ENCODE results near the gene PRKCZ.
A peak's percentile ranks its signal among the peaks of the same experiment; 100 is the strongest.

PRKCZ gene

GRCh38 chr1:2049718-2050431 lies at the start of gene PRKCZ:
Gene PRKCZ (plus strand): TSS chr1:2050411. CDS start chr1:2050631, 220 bp downstream.
- peak; percentile 31 for DNase-seq

DNA sequence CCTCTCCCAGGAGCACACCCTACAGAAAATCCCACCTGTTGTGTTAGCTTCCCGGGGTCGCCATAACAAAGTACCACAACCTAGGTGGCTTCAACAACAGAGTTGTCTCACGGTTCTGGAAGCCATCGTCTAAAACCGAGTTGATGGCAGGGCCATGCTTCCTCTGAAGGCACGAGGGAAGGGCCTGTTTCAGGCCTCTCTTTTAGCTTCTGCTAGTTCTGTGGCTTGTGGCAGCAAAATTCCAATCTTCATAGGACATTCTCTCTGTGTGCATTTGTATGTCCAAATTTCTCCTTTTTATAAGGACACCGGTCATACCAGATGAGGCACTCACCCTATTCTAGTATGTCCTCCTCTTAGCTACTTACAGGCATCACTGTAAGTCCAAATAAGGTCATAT lies 49.8 kb upstream of the PRKCZ start:
- DNase-seq = no peak

DNA sequence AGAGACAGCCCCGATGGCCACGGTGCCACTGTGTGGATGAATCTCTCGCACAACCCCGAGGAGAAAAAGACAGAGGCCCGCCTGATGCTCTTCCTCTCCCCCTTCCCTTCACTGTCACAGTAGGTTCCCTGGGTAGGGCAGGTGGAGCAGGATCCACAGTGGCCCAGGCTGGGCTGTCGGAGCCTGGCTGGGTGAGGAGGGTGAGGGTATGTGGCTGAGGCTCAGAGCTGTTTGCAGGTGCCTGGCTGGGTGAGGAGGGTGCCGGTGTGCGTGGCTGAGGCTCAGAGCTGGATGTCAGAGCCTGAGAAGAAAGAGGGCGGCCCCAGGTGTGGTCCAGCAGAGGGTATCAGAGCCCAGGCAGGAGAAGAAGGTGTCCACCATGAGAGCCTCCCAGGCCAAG lies 49.4 kb upstream of the PRKCZ start:
- DNase-seq = no peak

- no peak for DNase-seq
Observed at GRCh38 chr1:2001773-2002411, 48.3 kb upstream of the PRKCZ start.

DNA sequence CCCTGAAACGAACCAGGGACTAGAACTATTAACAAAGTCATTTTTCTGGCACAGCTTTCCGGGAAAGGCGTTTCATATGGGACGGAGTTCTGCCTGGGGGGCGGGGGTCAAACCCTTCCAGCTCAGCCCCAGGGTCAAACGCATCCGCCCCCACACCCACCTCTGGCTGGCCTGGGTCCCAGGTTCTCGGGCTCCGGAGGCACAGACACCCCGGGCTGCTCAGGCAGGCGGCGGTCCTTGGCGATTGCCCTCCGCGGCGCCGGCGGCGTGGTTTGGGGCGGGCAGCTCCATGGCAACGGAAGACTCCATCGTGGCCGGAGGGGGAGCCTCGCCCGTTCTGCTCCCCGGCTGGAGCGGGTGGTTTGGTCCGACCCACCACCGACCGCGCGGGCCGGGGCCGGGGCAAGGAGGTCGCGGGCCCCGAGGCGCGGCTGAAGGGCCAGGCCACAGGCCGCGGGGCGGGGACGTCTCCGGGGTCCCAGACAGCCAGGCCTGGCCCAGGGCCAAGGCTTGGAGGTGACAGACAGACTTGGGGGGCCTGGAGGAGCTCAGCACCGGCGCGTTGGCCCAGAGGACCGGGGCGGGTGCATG lies 46.6 kb upstream of the PRKCZ start, which contains the start of gene CFAP74:
TSS of gene CFAP74 (minus strand) at position 246 of the 591 bp plus-strand sequence. CDS start 12,830 bp downstream, outside the sequence.
- DNase-seq = peak; percentile 13

DNA sequence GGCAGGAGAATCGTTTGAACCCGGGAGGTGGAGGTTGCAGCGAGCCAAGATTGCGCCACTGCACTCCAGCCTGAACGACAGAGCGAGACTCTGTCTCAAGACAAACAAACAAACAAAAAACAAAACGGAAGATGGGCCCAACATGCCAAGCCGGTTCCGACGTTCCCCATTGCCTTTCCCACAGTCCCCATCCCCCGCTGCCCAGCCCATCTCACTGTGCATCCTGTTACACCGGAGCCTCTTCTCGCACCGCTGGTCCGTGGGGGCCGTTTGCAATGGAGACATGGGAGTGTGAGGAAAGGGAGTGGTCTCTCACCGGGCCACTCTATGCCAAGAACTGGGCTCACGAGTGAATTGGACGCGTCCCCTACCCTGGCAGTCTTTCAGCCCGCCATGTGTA lies 45.4 kb upstream of the PRKCZ start:
- no peak for DNase-seq

- no peak for DNase-seq
Observed at GRCh38 chr1:2009101-2010053, 40.8 kb upstream of the PRKCZ start.

DNA sequence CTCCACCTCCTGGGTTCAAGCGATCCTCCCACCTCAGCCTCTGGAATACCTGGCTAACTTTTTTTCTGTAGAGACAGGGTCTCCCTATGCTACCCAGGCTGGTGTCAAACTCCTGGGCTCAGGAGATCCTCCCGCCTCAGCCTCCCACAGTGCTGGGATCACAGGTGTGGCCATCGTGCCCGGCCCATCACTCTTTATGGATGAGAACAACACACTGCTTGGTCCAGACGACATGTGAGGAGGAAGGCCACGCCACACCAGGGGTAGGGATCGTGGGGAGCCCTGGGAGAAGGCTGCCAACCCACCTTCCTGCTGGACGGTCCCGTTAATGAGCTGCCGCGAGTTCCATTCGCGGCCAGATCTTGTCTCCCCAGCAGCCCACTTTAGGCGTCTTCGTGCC lies 36.0 kb upstream of the PRKCZ start:
- DNase-seq = no peak

DNA sequence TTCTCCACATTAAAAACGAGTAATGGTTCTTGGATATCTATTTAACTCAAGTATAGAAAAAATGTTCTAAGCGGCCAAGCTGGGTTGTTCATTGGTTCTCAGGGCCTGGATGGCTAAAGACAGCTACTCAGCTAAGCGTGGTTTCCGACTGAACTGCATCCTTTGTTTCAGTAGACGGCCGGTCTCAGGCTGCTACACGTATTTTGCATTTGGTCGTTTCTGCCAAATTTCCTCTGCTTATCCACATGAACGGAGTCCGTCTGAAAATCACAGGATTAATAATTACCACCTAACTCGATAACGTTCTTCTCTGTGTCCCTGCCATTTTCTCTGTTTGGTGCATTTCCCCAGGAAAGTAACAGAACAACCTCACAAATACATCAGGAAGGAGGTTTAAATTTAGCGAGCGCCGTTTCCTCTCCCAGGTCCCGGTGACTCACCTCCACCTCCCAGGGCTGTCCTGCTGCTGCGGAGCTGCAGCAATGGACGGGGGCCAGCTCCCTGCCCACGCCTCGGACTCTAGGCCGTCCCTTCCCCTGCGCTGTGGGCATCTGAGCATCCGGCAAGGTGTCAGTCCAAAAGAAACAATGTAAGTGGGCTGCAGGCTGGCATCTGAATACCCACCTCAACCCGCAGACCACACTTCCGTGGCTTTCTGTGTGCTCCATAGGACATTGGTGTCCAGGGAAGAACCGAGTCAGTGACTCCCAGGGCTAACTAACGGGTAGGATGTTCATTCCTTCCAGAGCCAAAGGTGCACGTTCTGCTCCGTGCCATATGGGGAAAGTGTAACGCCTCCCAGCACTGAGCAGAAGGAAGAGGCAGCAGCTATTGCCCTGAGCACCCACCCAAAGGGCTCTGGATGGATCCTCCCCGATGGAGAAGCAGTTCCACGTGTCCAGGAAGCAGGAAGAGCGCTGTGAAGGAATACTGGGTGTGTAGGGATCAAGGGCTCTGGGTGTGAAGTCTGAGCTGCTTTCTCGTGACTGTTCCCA lies 35.2 kb upstream of the PRKCZ start:
- no peak for DNase-seq

- no peak for DNase-seq
Observed at GRCh38 chr1:2016123-2016522, 34.1 kb upstream of the PRKCZ start.

- DNase-seq = no peak
Observed at GRCh38 chr1:2018217-2019171, 31.7 kb upstream of the PRKCZ start.

- DNase-seq = no peak
Observed at GRCh38 chr1:2019172-2019543, 31.1 kb upstream of the PRKCZ start, which contains the start of gene GABRD. Gene GABRD (plus strand): TSS chr1:2019345. CDS start chr1:2019424, 79 bp downstream.

- no peak for DNase-seq
Observed at GRCh38 chr1:2019571-2020309, 30.5 kb upstream of the PRKCZ start.

DNA sequence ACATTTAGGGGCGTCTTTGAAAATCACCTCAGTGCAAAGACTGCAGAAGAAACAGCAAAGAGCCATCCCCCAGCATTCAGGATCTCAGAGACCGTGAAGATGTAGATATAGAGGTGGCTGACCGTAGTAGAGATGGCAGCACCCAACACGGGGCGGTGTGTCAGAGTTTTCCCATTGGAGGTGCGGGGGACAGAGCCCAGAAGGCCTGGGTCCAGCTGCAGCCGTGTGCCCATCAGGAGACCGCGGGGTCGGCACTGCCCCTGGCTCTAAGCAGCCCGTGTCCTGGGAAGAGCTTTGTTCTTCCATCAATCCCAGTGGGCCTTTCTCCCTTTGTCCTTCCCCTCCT lies 29.9 kb upstream of the PRKCZ start:
- DNase-seq = no peak

DNA sequence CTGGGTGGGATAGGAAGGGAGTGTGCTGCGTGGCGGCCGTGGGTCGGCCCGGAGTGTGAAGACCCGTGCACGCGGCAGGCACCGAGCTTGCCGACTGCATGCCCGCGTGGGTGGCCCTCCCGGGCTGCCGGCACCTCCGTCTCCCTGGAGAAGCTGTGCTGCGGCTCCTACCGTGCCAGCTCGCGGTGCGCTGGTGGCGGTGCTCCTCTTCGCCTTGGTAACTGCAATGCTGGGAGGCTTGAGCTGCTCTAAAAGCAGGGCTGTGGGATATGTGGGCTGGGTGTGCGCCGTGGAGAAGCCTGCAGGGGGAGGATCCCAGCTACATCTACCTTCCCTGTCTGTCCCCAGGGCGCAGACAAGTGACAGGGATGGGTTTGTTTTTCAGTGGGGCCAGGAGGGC lies 28.7 kb upstream of the PRKCZ start:
- no peak for DNase-seq

- no peak for DNase-seq
Observed at GRCh38 chr1:2022063-2022770, 28.0 kb upstream of the PRKCZ start.

GRCh38 chr1:2023187-2023586 lies 27.0 kb upstream of the PRKCZ start:
- DNase-seq = no peak

DNA sequence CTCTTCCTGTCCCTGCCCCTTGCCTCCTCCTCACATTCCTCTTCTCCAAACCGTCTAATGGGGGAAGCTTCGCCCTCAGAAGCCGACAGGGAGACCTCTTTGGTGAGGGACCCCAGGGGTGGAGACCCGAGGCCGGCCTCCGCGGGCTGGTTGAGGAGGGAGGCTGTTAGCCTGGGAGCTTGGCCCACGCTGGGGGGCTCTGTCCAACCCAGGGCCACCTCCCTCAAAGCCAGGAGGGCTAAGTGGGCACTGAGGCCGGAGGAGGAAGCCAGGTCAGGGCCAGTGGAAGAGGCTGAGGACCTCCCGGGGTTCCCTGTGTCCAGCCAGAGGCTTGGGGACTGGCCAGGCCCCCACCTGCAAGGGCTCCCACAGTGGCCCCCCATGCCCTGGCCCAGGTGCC lies 25.8 kb upstream of the PRKCZ start:
- DNase-seq = no peak

DNA sequence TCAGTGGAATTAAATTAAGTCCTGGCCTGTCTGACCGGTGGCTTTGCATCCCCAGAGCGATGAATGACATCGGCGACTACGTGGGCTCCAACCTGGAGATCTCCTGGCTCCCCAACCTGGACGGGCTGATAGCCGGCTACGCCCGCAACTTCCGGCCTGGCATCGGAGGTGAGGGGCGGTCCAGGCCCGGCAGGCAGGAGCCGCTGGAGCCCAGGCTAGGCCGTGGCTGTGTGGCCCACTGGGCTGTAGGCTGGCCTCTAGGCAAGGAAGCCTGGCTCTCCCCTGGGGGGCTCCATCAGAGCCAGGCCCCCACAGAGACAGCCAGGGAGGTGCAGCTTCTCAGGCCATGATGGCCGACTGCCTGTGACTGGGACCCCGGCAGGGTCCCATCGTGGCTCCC lies 25.3 kb upstream of the PRKCZ start:
- DNase-seq = no peak
